Smooth muscle cell (in vitro differentiated cells): ENCODE data around the gene NRXN2. TPM values are rescaled to one million over a fixed set of nuclear protein-coding genes. Genes with fewer than 3 reads are reported as not detected.

Experiments
- DNase-seq: peaks from one replicate; lab custom pipeline; 2025; ENCODE audit not compliant: unreplicated experiment; lab: John Stamatoyannopoulos, UW
- H2AFZ ChIP-seq: fragments of 200-600 bp; sonication (generic); 2 replicates; pipeline ENCODE4 v1.6.0; 2016; ENCODE audit warnings: antibody characterized with exemption, low read depth, mild to moderate bottlenecking
- H3F3A ChIP-seq: fragments of 200-600 bp; sonication (generic); 2 replicates; pipeline ENCODE4 v1.6.0; 2017; ENCODE audit warnings: antibody characterized with exemption, low read depth
- H3K27ac ChIP-seq: fragments of 200-600 bp; sonication (generic); 2 replicates; pipeline ENCODE4 v1.5.1; 2016; ENCODE audit warnings: low read depth, mild to moderate bottlenecking
- H3K27me3 ChIP-seq: fragments of 200-600 bp; sonication (generic); 2 replicates; pipeline ENCODE4 v1.6.1; 2016; ENCODE audit warnings: low read depth, mild to moderate bottlenecking
- H3K36me3 ChIP-seq: fragments of 200-600 bp; sonication (generic); 2 replicates; pipeline ENCODE4 v1.5.1; 2016; ENCODE audit warnings: low read depth
- H3K4me1 ChIP-seq: fragments of 200-600 bp; sonication (generic); 2 replicates; pipeline ENCODE4 v1.5.1; 2016; ENCODE audit warnings: low read depth
- H3K4me2 ChIP-seq: fragments of 200-600 bp; sonication (generic); 2 replicates; pipeline ENCODE4 v1.6.0; 2016; ENCODE audit warnings: mild to moderate bottlenecking
- H3K4me3 ChIP-seq: fragments of 200-600 bp; sonication (generic); 2 replicates; pipeline ENCODE4 v1.5.1; 2016; ENCODE audit warnings: mild to moderate bottlenecking
- H3K79me2 ChIP-seq: fragments of 200-600 bp; sonication (generic); 2 replicates; pipeline ENCODE4 v1.6.0; 2016; ENCODE audit warnings: low read depth, mild to moderate bottlenecking
- H3K9ac ChIP-seq: fragments of 200-600 bp; sonication (generic); 2 replicates; pipeline ENCODE4 v1.6.0; 2016; ENCODE audit warnings: low read depth
- H3K9me3 ChIP-seq: fragments of 200-600 bp; sonication (generic); replicated peaks from 2 replicates; pipeline ENCODE4 v1.5.1; 2016; ENCODE audit warnings: low read depth
- H4K20me1 ChIP-seq: fragments of 200-600 bp; sonication (generic); 2 replicates; pipeline ENCODE4 v1.6.0; 2016; ENCODE audit warnings: low read depth
- WGBS: methylation state at CpG from one replicate; pipeline ENCODE4 v1.1.7; 2016; ENCODE audit warnings: low lambda C conversion rate; 5-methylcytosine and 5-hydroxymethylcytosine counted together
- polyA plus RNA-seq: library from polyadenylated mRNA; unstranded; fragments of >200 nt; fragmentation: Nextera tagmentation; extraction: Ambion mirVana; gene quantifications from 2 replicates; pipeline ENCODE4 v1.2.1, GENCODE V29; 2016
- total RNA-seq: library from RNA; depleted of rRNA; stranded (reverse); fragments of >200 nt; gene quantifications from 2 replicates; pipeline ENCODE4 v1.2.3, GENCODE V29; 2014
- TF ChIP-seq, protein P1 (sequence below): fragments of 200-600 bp; sonication (generic); IDR thresholded peaks from 2 replicates; pipeline ENCODE4 v1.5.1; 2017; ENCODE audit warnings: borderline replicate concordance, mild to moderate bottlenecking, antibody characterized with exemption; ENCODE audit not compliant: insufficient read depth, poor library complexity, severe bottlenecking

The NRXN2 gene
- total and polyA plus RNA-seq, 2 experiments from 2014 or later = 1.4 to 1.7 TPM

DNA sequence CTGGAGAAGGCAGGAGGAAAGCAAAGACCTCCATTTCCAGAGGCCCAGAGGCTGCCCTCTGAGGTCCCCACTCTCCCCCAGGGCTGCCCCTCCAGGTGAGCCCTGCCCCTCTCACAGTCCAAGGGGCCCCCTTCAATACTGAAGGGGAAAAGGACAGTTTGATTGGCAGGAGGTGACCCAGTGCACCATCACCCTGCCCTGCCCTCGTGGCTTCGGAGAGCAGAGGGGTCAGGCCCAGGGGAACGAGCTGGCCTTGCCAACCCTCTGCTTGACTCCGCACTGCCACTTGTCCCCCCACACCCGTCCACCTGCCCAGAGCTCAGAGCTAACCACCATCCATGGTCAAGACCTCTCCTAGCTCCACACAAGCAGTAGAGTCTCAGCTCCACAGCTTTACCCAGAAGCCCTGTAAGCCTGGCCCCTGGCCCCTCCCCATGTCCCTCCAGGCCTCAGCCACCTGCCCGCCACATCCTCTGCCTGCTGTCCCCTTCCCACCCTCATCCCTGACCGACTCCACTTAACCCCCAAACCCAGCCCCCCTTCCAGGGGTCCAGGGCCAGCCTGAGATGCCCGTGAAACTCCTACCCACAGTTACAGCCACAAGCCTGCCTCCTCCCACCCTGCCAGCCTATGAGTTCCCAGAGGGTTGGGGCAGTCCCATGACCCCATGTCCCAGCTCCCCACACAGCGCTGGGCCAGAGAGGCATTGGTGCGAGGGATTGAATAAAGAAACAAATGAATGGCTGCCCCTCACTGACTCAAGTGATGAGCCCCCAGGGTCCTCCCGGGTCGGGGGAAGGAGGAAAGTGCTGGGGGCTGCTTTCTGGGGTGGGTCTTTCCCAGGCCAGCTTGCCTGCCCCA lies 121.2 kb downstream of the NRXN2 start:
- no peak overlapping the region for H3K27ac ChIP-seq
- TF ChIP-seq, protein P1, sequence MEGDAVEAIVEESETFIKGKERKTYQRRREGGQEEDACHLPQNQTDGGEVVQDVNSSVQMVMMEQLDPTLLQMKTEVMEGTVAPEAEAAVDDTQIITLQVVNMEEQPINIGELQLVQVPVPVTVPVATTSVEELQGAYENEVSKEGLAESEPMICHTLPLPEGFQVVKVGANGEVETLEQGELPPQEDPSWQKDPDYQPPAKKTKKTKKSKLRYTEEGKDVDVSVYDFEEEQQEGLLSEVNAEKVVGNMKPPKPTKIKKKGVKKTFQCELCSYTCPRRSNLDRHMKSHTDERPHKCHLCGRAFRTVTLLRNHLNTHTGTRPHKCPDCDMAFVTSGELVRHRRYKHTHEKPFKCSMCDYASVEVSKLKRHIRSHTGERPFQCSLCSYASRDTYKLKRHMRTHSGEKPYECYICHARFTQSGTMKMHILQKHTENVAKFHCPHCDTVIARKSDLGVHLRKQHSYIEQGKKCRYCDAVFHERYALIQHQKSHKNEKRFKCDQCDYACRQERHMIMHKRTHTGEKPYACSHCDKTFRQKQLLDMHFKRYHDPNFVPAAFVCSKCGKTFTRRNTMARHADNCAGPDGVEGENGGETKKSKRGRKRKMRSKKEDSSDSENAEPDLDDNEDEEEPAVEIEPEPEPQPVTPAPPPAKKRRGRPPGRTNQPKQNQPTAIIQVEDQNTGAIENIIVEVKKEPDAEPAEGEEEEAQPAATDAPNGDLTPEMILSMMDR = no peak
- no peak for DNase-seq
- no peaks in the 10 kb centered on the region for H4K20me1 ChIP-seq
- H3K36me3 ChIP-seq = no peaks in the 10 kb centered on the region
- no peak overlapping the region for H3K4me3 ChIP-seq
- no peaks in the 10 kb centered on the region for H3K79me2 ChIP-seq
- no peak overlapping the region for H2AFZ ChIP-seq
- no peak overlapping the region for H3K9ac ChIP-seq
- no peak overlapping the region for H3K4me2 ChIP-seq
- H3K4me1 ChIP-seq = no peaks in the 10 kb centered on the region
- no peaks in the 10 kb centered on the region for H3F3A ChIP-seq
- no peaks in the 10 kb centered on the region for H3K27me3 ChIP-seq
- 95% methylated on average over 11 of the region's 12 CpGs for WGBS
- no peaks in the 10 kb centered on the region for H3K9me3 ChIP-seq

DNA sequence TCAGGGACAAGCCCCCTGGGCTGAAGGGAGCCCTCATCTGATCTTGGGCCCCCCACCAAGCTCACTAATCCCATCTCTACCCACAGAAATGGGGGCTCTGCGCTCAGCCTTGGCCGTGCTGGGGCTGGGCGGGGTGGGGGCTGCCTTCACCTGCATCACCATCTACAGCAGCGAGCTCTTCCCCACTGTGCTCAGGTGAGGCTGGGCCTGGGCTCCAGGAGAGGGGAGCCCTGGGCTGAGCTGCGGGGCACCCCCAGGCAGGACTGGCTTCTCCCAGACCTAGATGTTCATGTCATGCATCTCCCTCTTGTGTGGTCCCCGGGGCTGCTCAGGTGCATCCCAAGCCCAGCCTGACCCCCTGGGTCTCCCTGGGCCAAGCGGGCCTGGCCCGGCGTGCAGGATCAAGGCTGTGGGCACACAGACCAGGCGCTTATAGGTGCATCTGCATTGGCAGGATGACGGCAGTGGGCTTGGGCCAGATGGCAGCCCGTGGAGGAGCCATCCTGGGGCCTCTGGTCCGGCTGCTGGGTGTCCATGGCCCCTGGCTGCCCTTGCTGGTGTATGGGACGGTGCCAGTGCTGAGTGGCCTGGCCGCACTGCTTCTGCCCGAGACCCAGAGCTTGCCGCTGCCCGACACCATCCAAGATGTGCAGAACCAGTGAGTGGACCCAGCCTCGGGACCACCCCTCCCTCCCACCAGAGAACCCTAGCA lies 122.6 kb downstream of the NRXN2 start:
- 93% methylated on average over 19 of the region's 19 CpGs for WGBS
- TF ChIP-seq, protein P1 = no peak
- H3K36me3 ChIP-seq = no peaks in the 10 kb centered on the region
- H3K4me2 ChIP-seq = no peak overlapping the region
- no peaks in the 10 kb centered on the region for H3K4me1 ChIP-seq
- H3K27ac ChIP-seq = no peak overlapping the region
- no peak for DNase-seq
- H3K27me3 ChIP-seq = no peaks in the 10 kb centered on the region
- no peak overlapping the region for H2AFZ ChIP-seq
- no peak overlapping the region for H3K9ac ChIP-seq
- H3K9me3 ChIP-seq = no peaks in the 10 kb centered on the region
- H4K20me1 ChIP-seq = no peaks in the 10 kb centered on the region
- no peak overlapping the region for H3K4me3 ChIP-seq
- H3F3A ChIP-seq = no peaks in the 10 kb centered on the region
- H3K79me2 ChIP-seq = no peaks in the 10 kb centered on the region

DNA sequence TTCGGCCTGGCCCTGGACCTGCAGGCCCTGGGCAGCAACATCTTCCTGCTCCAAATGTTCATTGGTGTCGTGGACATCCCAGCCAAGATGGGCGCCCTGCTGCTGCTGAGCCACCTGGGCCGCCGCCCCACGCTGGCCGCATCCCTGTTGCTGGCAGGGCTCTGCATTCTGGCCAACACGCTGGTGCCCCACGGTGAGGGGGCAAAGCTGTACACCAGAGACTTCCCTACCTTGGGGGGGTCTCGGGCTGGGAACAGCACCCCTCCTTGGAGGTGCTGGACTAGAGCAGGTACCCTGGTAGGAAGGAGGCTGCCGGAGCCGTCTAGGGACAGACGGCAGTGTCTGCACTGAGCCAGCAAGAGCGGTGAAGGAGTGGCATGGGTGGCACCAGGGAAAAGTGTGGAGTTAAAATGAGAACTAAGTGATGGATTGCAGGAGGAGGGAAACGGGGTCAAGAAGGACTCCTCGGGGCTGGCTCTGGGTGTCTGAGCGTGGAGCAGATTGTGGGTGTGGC lies 123.2 kb downstream of the NRXN2 start:
- Histone ChIP-seq H3K4me2 (no peak overlapping the region), H3K27ac (no peak overlapping the region), H3K9ac (no peak overlapping the region), H3F3A (no peaks in the 10 kb centered on the region), H3K27me3 (no peaks in the 10 kb centered on the region), H3K79me2 (no peaks in the 10 kb centered on the region), H3K36me3 (no peaks in the 10 kb centered on the region), H4K20me1 (no peaks in the 10 kb centered on the region), H3K9me3 (no peaks in the 10 kb centered on the region), H3K4me1 (no peaks in the 10 kb centered on the region), H2AFZ (no peak overlapping the region), H3K4me3 (no peak overlapping the region)
- TF ChIP-seq, protein P1 = no peak
- 92% methylated on average over 17 of the region's 17 CpGs for WGBS
- DNase-seq = no peak
